Measurements from ENCODE around the gene NRF1.
A peak's percentile ranks its signal among the peaks of the same experiment; 100 is the strongest.

NRF1 gene

DNA sequence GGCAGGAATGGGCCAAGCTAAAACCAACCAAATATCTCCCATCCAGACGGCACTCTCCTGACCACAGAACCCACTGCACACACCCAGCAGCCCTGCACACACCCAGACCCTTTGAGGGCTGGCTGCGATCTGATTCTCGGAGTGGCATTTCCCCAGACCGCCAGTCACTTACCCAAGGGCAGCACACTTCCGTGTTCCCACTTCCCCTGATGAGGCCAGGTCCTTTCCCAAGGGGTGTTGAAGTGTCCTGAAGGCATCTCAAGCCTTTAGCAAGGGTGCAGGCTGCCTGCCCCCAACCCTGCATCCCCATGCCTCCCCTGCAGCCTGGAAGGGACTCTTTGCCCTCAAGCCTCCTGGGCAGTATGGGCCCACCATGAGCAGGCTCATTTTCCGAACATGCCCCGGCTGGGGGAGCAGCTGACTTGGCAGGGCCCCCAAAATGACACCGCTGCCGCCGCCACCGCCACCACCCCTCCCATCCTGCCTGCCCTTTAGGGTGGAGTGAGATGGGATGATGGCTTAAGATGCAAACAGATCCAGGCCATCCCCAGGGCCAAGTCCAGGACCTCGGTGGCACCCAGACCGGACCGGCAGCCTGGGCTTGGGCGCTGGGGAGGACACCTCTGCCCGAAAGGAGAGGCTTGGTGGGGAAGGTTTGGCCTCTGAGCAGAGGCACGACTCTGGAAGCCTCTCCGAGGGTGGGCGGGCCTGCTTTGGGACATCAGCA, 159.8 kb downstream of the NRF1 start:
- no peak for DNase-seq (ENCODE audit: low spot score)

DNA sequence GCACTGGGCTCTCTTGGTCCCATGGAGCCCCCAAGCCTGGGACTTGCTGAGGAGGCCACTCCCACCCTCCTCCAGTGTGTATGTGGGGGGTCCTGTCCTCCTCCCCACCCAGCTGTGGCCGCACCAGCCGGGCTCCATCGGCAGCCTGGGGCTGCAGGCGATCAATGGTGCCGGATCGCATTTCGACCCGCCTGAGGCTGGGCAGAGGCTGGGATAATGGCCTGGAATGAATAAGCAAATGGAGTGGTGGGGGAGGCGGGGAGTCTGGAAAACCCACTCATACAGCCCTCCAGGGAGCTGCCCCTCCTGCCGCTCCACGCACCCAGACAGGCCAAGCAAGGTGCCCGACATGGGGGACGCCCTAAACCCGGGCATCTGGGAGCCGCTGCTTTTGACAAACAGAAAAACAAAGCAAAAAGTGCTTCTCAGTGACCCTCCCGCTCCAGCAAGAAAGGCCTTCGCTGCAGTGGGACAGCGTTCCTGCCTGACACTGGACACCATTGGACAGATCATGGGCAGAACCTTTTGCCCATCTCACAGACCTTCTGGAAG, 160.5 kb downstream of the NRF1 start:
- DNase-seq (ENCODE audit: low spot score), result no peak

DNA sequence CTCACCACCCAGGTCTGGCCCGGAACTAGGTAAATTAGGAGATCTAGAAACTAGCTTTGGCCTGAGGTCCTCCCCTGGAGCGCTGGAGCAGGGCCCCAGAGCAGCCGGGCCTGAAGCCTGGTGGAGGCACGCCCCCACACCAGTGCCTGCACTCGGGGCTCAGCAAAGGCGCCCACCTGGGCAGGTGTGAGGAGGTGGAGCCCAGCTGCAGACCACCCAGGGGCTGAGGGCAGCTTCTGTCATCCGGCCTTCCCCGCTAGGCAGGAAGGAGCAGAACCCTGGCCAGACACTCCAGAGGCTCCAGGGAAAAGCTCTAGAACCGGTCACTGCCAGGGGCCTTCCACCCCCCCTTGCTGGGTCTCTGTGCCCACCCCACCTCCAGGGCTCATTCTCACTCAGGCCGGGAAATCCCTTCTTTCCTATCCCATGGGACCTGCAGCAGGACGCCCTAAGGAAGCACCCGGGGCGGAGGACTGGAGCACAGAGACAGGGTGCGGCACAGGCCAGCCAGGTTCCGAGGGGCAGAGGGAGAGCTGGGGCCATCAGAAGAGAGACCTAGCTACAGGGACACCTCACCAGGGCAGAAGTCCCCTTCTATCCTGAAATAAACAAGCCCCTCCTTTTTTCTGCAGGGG, 161.2 kb downstream of the NRF1 start:
- no peak for DNase-seq (ENCODE audit: low spot score)

DNA sequence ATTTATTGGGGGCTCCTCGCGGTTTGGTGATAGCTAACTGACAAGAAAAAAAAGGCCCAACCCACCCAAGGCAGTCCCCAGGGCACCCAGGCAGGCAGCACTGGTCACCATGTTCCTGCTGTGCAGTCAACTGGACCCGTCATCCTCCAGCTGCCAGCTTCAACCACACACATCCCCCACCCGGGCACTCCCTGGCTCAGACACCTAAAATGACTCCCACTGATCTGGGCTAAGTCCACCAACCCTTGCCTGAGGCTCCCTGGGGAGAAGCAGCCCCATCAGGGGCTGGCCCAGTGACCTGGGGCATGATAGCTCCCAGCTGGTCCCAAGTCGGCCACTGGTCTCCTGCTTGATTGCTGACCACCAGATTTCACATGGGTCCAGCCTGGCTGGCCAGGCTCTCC, 161.8 kb downstream of the NRF1 start:
- DNase-seq (ENCODE audit: low spot score), result no peak

DNA sequence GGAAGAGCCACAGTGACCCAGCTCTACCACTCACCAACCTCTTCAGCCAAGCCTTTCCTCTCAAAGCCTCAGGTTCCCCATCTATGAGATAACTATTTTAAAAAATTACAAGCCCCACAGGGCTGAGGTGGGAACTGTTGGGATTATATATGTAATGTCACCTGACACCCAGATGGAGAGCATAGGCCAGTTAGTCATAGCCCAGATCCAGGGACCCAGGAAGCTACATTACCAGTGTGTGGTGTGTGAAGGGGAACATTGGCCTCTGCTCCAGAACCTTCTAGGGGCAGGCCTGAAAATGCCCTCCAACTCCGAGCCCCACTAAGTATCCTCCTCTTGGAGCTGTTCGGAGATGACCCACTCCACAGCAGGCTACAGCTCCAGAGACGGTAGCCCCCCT, 162.4 kb downstream of the NRF1 start:
- DNase-seq (ENCODE audit: low spot score), result no peak

DNA sequence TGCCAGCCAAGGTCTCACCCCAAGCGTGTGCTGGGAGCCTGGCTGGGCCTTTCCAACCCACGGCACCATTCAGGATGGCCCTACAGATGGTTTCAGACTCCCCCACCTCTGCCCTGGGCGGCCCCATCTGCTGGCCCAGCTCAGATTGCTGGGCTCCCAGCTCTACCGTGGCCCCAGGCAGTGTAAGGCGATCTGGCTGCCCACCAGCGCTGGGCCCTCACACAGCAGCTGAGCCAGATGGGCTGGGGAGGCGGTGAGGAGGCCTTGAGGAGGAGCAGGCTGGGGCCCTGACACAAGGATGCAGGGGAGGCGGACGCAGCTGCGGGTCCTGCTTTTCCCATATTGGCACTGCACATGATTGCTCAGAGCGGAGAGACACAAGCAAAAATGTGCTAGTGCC, 162.8 kb downstream of the NRF1 start:
- DNase-seq (ENCODE audit: low spot score), result no peak

DNA sequence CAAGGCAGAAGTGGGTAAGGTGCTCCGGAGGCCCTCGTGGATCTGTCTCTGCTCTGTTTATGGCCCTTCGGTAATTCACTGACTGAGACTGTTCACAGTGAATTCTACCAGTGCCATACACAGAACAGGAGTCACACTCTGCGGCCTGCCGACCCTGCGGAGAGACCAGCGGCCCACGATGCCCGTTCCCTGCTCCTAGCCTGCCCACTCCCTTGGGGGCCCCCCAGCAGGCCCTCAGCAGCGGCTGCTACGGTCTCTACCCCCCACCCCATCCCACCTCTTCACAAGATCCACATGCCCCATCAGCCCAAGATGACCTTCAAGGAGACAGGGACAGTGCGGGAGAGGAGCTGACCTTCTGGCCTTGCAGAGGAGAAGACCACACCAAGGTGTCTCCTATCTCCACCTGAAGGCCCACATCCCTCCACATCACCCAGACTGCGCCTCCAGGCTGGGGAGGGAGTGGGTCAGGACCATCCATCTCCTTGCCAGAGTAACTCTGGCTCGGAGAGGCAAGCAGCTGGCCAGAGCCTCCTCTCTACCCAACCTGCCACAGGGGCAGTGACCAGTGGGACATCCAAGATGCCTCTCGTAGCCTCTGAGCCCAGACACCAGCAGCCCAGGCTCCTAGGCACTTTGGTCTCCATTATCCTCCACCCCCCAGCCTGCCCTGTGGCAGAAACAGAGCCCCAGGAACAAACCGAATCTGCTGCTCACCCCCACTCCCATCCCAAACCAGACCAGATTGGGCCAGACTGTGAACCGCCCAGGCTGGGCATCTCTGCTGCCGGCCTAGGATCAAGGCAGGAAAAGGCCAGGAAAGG, 163.6 kb downstream of the NRF1 start:
- DNase-seq (ENCODE audit: low spot score), result no peak

DNA sequence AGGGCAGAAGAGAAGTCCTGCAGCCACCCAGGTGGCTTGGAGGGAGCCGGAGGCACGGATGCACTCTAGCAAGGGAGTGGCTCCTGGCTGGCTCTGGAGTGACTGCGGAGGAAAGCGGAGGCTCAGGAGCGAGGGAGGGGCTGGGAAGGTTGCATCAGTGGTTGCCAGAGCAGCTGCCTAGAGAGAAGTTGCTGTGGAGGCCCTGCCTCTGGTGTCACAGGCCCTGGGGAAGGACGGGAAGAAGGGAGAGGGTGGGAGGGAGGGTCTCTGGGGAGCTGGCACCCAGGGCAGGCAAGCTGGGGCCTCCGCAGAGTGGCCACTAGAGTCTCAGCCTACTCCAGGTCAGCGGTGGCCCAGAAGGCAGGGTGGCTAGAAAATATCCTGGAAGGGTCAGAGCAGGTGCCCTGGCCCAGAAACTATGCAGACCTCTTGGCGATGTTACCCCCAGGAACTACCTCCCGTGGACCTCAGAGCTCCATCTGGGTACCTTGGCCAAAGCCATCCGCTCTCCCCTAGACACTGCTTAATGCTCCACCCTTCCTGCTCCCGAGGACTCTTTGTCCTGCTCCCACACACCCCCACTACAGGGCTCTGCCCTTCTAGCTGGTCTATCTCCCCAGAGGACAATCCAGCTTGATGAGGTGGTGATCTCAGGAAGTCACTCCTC, 164.3 kb downstream of the NRF1 start:
- no peak for DNase-seq (ENCODE audit: low spot score)

DNA sequence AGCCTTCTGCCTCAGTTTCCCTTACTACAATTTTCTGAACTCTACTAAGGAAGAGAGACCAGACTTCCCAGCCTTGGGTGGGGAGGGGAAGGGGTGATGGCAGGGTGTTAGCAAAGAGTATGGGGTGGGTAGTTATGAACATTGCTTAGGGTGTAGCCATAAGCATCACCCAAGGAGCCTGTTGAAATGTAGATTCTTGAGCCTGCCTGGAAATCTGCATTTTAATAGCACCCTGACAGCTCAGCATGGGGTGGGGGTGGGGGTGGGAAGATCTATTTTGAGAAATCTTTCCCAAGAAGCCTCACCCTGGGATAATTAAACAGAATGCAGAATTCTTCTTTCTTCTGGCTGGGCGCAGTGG, 164.8 kb downstream of the NRF1 start:
- DNase-seq (ENCODE audit: low spot score), result no peak

DNA sequence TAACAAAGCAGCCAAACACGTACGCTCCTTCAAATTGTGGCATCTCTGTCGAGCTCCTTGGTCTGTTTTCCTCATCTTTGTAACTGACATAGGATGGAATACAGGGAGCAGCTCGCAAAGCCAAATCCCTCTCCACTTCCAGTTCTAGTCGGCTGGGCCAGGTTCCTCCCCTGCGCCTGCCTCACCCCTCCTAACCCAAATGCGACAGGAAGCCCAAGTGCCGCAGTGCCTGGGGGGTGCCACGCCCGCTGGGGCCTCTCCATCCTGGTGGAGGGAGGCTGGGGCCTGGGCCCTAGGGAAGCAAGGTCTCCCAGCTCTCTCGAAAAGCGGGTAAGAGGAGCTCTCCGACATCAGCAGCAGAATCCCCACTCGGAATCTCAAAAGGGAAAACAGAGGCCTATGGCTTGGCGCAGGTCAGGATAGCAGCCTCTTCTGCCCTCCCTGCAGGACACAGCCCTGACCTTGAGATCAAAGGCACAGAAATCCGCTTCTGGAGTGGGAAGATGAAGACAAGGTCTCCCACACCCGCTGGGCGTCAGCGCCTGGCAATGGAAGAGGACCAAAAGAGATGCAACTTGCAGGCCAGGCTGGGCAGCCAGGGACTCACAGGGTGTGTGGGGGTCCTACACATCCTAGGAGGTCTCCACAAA, 165.8 kb downstream of the NRF1 start:
- DNase-seq (ENCODE audit: low spot score), result no peak

DNA sequence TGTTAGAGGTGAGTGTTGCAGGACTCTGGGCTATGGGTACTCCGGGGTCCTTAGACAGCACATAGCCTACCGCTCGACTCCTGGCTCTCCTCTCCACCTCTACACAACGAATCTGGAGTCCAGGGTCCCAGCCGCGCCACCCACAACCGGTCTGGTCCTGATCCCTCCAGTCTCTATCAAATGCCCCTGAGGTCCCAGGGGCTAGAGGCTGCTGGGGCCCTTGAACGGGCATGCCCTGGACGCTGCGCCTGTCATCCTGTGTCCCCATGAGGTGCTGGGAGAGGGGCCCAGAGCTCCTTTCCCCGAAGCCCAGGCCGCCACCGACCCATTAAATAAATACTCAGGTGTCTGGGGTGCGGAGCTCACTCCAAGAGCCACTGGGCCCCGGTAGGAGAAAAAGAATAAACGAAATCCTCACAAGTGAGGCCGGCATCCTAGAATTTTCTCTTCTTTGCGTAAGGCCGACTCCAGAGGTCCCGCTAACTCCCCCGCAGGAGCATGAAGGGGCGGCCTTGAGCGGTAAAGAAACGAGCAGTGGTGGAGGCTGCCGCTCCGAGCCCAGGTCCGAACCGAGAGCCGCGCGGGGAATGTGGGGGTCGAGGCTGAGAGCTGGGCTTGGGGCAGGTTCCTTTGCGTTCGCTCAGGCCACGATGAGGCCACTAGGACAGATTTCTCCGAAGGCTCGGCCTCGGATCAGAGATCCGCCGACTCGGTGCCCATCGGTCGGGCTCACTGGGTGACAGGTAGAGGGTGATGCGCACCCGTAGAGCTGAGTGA, 166.7 kb downstream of the NRF1 start:
- no peak for DNase-seq (ENCODE audit: low spot score)

DNA sequence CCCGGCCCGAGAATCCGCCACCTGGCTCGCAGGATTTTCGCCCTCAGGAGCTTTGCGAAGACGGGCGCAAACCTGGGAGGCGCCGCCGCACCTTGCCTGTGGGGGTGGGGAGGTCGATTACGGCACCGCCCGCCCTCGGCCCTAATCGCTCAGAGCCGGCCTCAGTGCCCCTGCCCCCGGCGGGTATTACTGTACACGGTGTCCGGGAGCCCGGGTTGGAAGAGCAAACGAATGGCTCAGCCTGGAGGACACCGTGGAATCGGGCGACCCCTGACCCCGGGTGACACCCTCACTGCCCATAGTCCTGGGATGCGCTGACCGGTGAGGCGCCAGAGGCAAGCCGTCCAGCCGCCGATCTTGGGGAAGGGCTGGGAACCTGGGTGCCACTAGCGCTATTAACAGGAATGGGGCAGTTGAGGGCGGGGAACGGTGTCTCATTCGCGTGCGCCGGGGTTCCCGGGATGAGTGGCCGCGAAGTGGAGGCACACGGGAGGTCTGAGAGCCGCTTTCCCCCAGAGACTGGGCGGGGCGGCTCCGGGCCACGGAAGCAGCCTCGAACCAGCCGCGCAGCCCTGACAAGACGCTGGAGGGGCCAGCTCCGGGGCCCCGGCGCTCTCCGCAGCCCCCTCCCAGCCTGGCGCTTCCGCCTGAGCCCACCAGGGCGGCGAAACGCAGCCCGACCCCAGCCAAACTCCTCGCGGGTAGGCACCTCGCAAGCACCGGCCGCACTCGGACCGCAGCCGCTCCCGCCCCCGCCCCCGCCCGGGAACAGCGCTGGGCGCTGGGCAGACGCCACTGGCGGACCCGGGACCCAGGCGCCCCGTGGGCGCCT, 167.5 kb downstream of the NRF1 start:
- no peak for DNase-seq (ENCODE audit: low spot score)

DNA sequence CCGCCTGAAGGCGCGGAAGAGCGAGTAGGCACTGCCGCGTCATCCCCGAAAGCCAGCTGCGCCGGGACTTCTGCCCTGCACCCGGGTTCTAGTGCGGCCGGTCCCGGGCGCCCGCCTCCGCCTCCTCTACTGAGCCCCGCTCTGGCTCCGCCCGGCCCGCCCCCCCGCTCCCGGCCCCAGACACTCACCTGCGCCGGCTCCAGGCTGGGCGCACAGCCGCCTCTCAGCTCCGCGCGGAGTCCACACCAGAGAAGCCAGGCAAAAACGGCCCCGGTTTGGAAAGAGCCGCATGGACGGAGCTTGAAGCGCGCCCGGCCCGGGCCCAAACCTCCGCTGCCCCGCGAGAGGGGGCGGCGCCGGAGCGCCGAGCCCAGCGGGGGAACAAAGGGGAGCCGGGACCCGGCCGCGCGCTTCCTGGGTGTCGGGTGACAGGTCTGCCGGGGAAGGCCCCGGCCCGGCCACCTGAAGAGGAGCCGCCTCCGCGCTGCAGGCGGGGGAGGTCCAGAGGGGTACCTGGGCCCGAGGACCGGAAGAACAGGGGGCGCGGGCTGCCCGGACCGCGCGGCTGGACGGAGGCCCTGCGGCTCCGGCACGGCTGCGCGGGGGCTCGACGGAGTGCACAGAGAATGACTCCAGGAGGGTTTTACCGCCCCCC, 168.2 kb downstream of the NRF1 start:
- peak; percentile 50 for DNase-seq (ENCODE audit: low spot score)

DNA sequence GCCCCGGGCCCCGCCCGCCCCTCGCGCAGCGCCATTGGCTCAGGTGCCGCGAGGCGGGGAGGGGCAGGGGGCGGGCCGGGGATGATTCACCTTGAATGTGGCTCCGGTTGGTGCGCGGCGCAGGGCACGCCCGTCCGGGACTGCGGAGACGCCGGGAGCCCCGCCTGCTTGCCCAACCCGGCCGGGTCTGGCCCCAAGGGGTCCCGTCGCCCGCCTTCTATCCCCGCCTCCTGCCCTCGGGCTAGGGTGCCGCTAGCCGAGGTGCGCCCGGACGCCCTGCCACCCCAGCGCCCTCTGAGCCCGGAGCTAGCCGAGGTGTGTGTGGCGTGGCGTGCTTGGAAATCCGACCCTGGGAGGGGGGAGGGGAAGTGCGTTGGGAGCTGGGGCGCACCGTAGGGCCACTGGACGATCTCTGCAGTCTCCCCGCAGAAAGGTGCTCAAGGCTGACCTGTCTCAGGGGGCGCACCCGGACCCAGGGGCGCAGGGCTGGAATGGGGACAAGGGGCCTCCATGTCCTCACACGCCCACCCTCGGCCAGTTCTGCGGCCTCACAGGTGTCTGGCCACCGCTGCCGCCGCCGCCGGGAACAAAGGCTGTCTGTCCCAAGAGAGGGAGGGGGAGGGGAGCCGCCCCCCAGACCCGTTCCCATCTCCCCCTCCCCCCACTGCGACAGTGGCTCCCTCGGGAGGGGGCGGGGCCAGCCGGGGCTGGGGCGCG, 168.9 kb downstream of the NRF1 start:
- DNase-seq (ENCODE audit: low spot score), result no peak

DNA sequence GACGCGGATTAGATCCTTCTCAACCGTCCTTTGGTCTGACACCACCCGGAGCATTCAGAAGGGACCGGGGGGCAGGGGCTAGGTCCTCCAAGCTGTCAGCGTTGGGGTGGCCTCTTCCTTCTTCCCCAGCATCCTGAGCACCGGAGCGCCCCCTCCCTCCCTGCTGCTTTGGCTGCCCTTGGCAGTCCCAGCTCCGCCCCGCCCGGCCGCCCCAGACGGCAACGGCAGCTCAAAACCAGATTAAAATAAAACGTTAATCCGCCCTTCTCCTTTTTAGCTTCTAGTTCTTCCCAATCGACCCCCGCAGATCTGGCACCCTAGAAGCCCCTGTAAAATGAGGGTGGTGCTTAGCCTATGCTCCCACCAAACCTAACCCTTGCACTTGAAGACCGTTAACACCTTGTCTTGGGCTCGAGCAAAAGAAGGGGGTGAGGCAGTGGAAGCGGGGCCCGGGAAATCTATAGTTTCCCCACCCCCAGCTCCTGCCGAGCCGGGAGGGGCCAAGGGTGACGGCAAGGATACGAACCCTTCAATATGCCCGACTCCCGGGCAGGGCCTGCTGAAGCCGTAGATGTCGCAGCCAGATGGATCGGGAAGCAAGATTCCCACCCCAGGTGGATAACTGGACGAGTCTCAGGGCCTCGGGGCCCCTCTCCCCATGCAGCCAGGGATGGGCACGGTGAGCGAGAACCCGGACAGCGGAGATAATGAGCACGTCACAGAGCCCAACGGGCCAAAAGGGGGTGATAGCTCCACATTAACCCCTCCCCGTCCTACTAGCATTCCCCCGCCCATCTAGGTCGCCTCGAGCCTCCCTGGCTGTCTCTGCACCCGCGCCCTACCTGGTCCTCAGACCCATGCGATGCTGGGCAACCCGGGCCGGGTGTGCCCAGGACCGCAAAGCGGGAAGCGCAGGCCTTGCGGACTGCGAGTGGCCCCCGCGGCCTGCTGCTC, 169.7 kb downstream of the NRF1 start:
- DNase-seq (ENCODE audit: low spot score), result no peak

DNA sequence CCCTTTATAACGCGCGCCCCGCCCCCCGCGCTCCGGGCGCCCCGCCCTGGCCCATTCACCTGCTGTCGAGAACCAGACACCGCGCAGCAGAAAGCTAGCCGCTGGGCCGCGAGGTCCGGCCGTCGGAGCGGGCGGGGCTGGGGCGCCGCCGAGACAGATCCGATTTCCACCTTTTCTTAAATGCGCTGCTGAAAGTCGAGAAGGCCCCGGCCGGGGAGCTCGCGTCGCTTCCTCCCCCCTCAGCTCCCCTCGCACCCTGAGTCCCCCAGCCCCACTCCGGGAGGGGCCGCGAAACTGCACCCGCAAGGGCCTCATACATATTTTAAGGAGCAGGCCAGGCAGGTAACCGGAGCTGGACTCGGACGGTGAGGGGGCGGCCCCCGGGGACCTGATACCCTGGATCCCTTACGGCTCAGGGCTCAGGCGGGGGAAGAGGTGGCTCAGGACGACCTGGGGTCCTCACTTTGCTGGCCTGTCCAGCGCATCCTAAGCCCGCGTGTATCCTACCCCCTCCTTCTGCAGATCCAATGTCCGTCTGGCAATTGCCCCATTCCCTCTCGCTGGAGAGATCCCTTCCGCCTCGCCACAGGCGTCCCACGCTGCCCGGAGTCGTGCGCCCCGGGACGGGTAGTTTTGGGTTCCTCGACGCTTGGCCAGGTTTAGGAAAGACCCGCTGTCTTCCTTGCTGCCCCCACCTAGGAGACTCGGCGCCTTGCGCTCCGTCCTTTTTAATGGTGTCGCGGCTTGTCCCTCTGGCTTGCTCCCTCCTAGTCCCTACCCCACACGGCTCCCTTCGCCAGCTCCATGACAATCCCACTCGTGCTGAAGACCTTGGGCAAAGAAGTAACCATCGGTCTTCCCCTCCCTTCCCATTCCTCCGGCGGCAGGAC, 170.7 kb downstream of the NRF1 start:
- no peak for DNase-seq (ENCODE audit: low spot score)

Measured in GM03348 (cell line).